Occipital lobe (tissue), 2 donors: Measurements from ENCODE around the gene SLC16A10. TPM values are rescaled to one million over a fixed set of nuclear protein-coding genes. Genes with fewer than 3 reads are reported as not detected.
"Not testable (repeated sequence)": the region's sequence is repeated elsewhere in the genome, so short reads cannot be mapped to it uniquely, and the experiment has no call there.

Experiments used
- DNase-seq: peaks from one replicate; lab custom pipeline; 2025; lab: John Stamatoyannopoulos, UW
- total RNA-seq: library from RNA; depleted of rRNA; stranded (reverse); fragments of >200 nt; gene quantifications from one replicate; pipeline ENCODE4 v1.2.3, GENCODE V29; 2014

Gene SLC16A10
- total RNA-seq, 1 donor from 2014 or later = 13.6 TPM

GRCh38 chr6:111183702-111184517, 96.6 kb downstream of the SLC16A10 start:
- DNase-seq = no peak

GRCh38 chr6:111184827-111185532, 97.7 kb downstream of the SLC16A10 start:
- no peak for DNase-seq

GRCh38 chr6:111185954-111186353, 98.7 kb downstream of the SLC16A10 start:
- DNase-seq = no peak

- no peak for DNase-seq
Measured at GRCh38 chr6:111187874-111188273, 100.6 kb downstream of the SLC16A10 start.

- not testable (repeated sequence) for DNase-seq
Measured at GRCh38 chr6:111189666-111190210, 102.4 kb downstream of the SLC16A10 start.

GRCh38 chr6:111190637-111191036, 103.3 kb downstream of the SLC16A10 start:
- DNase-seq = no peak

- DNase-seq = not testable (repeated sequence)
Measured at GRCh38 chr6:111191136-111191535, 103.8 kb downstream of the SLC16A10 start.

GRCh38 chr6:111192911-111193555, 105.7 kb downstream of the SLC16A10 start:
- no peak for DNase-seq

- no peak for DNase-seq
Measured at GRCh38 chr6:111195656-111196055, 108.4 kb downstream of the SLC16A10 start.

GRCh38 chr6:111198841-111199240, 111.5 kb downstream of the SLC16A10 start:
- DNase-seq = no peak

- no peak for DNase-seq
Measured at GRCh38 chr6:111199935-111200334, 112.6 kb downstream of the SLC16A10 start.

GRCh38 chr6:111200350-111201243, 113.3 kb downstream of the SLC16A10 start:
- DNase-seq = no peak

- DNase-seq = no peak
Measured at GRCh38 chr6:111201244-111201554, 113.9 kb downstream of the SLC16A10 start.

- no peak for DNase-seq
Measured at GRCh38 chr6:111201764-111202163, 114.5 kb downstream of the SLC16A10 start.

- not testable (repeated sequence) for DNase-seq
Measured at GRCh38 chr6:111203539-111203938, 116.2 kb downstream of the SLC16A10 start.

GRCh38 chr6:111204305-111204704, 117.0 kb downstream of the SLC16A10 start:
- DNase-seq = no peak

- no peak for DNase-seq
Measured at GRCh38 chr6:111204881-111205280, 117.6 kb downstream of the SLC16A10 start.

- DNase-seq = no peak
Measured at GRCh38 chr6:111205502-111205901, 118.2 kb downstream of the SLC16A10 start.

- no peak for DNase-seq
Measured at GRCh38 chr6:111207141-111207858, 120.0 kb downstream of the SLC16A10 start.

- DNase-seq = no peak
Measured at GRCh38 chr6:111208933-111209332, 121.6 kb downstream of the SLC16A10 start.
